ENCODE measurements around the gene GTF2A1L. TPM values are rescaled to one million over a fixed set of nuclear protein-coding genes. Genes with fewer than 3 reads are reported as not detected.

The GTF2A1L gene
- polyA plus RNA-seq, 2 of the 4 experiments (the other 2 are of a cell fraction): not detected

DNA sequence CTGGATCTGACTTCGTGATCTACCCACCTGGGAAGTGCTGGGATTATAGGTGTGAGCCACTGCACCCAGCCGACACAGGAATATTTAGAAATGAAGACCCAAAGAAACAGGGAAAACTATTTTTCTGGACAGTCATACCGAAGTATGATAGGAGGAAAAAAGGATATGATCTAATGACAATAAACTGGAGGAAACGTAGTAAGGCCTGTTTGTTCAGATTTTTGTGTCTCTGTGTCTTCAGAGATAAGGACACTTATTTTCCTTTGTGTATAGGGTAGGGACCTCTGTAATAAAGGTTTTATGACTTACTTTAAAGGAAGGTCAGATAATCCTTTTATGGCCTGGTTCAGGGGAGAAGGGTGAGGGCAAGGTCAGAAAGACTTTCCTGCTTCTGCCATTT, 55.9 kb downstream of the GTF2A1L start:
- no peak overlapping the region for H3K4me2 ChIP-seq
- no peak for FAIRE-seq
- CTCF ChIA-PET: no interaction called here

DNA sequence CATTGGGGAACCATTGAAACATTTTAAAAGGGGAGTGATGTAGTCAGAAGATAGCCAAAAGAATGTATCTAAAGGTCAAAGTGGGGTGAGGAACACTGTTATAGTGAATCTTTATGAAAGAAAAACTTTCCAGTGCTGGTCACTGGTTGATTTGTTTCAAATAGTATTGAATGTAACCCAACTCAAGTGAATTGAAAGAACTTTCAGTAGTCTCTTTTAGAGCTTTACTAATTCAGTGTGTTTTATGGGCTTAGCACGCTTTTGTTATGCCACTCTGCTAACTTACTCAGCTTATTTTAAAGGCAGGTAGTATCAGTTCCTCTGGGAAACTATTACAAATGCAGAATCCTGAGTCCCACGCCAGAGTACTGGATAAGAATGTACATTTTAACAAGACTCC, 57.3 kb downstream of the GTF2A1L start:
- WGBS (ENCODE audit: missing lambda C conversion rate): 18% methylated on average over 2 of the region's 2 CpGs
- FAIRE-seq: peak; percentile 63
- no peak overlapping the region for H3K4me3 ChIP-seq
- no peak overlapping the region for H3K27ac ChIP-seq
- no peak for ATAC-seq
- ChIA-PET CTCF (no interaction called here), POLR2A (no interaction called here)
- H3K4me1 ChIP-seq: no peaks in the 10 kb centered on the region
- TF ChIP-seq EHF (CRISPR knock-in tag; IDR thresholded peaks at IDR 0.05): no peak
- TF ChIP-seq CHD2 (IDR thresholded peaks at IDR 0.05; ENCODE audit: low read length, partially characterized antibody): no peak
- TF ChIP-seq MAFK (IDR thresholded peaks at IDR 0.05; ENCODE audit: partially characterized antibody): no peak
- TF ChIP-seq EP300 (IDR thresholded peaks at IDR 0.05): no peak
- TF ChIP-seq RAD21 (conservative IDR thresholded peaks at IDR 0.05 in 1 of 2, IDR thresholded peaks at IDR 0.05 in 1 of 2): no peak
- no peak for TF ChIP-seq RFX5 (IDR thresholded peaks at IDR 0.05)
- TF ChIP-seq, protein P1, sequence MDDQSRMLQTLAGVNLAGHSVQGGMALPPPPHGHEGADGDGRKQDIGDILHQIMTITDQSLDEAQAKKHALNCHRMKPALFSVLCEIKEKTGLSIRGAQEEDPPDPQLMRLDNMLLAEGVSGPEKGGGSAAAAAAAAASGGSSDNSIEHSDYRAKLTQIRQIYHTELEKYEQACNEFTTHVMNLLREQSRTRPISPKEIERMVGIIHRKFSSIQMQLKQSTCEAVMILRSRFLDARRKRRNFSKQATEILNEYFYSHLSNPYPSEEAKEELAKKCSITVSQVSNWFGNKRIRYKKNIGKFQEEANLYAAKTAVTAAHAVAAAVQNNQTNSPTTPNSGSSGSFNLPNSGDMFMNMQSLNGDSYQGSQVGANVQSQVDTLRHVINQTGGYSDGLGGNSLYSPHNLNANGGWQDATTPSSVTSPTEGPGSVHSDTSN (IDR thresholded peaks at IDR 0.05): no peak
- no peak for TF ChIP-seq FOXS1 (CRISPR knock-in tag; IDR thresholded peaks at IDR 0.05)
- TF ChIP-seq, protein P2, sequence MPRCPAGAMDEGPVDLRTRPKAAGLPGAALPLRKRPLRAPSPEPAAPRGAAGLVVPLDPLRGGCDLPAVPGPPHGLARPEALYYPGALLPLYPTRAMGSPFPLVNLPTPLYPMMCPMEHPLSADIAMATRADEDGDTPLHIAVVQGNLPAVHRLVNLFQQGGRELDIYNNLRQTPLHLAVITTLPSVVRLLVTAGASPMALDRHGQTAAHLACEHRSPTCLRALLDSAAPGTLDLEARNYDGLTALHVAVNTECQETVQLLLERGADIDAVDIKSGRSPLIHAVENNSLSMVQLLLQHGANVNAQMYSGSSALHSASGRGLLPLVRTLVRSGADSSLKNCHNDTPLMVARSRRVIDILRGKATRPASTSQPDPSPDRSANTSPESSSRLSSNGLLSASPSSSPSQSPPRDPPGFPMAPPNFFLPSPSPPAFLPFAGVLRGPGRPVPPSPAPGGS (IDR thresholded peaks at IDR 0.05): no peak
- no peak for TF ChIP-seq CBX8 (IDR thresholded peaks at IDR 0.05)
- no peak for TF ChIP-seq ZC3H11A (IDR thresholded peaks at IDR 0.05)
- DNase-seq (ENCODE audit: low read depth in 1 of 2, low spot score in 1 of 2): no peak
- no peak overlapping the region for H3K4me2 ChIP-seq
- H3K9me3 ChIP-seq: no peaks in the 10 kb centered on the region

More for the DNA sequence above, 55.9 kb downstream of the GTF2A1L start:
- Histone ChIP-seq H3K27ac (no peak overlapping the region), H3K4me3 (no peak overlapping the region), H3K9me3 (no peaks in the 10 kb centered on the region), H3K4me1 (no peaks in the 10 kb centered on the region)
- TF ChIP-seq CHD4 (IDR thresholded peaks at IDR 0.05; ENCODE audit: borderline replicate concordance): no peak
- TF ChIP-seq SMC3 (IDR thresholded peaks at IDR 0.05): no peak
- TF ChIP-seq, protein P3, sequence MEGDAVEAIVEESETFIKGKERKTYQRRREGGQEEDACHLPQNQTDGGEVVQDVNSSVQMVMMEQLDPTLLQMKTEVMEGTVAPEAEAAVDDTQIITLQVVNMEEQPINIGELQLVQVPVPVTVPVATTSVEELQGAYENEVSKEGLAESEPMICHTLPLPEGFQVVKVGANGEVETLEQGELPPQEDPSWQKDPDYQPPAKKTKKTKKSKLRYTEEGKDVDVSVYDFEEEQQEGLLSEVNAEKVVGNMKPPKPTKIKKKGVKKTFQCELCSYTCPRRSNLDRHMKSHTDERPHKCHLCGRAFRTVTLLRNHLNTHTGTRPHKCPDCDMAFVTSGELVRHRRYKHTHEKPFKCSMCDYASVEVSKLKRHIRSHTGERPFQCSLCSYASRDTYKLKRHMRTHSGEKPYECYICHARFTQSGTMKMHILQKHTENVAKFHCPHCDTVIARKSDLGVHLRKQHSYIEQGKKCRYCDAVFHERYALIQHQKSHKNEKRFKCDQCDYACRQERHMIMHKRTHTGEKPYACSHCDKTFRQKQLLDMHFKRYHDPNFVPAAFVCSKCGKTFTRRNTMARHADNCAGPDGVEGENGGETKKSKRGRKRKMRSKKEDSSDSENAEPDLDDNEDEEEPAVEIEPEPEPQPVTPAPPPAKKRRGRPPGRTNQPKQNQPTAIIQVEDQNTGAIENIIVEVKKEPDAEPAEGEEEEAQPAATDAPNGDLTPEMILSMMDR (IDR thresholded peaks at IDR 0.05): no peak
- no peak for TF ChIP-seq RARB (CRISPR knock-in tag; IDR thresholded peaks at IDR 0.05)
- TF ChIP-seq ZSCAN20 (CRISPR knock-in tag; IDR thresholded peaks at IDR 0.05): no peak
- TF ChIP-seq JUNB (IDR thresholded peaks at IDR 0.05): no peak
- no peak for TF ChIP-seq ZNF302 (CRISPR knock-in tag; IDR thresholded peaks at IDR 0.05)
- no peak for TF ChIP-seq BHLHE40 (IDR thresholded peaks at IDR 0.05; ENCODE audit: low read depth, low read length)
- TF ChIP-seq MYC (IDR thresholded peaks at IDR 0.05; ENCODE audit: borderline replicate concordance, low read length): no peak
- TF ChIP-seq ZFP36 (IDR thresholded peaks at IDR 0.05; ENCODE audit: borderline replicate concordance, partially characterized antibody): no peak
- no peak for TF ChIP-seq KDM1A (IDR thresholded peaks at IDR 0.05; ENCODE audit: low read depth)
- TF ChIP-seq EHMT2 (IDR thresholded peaks at IDR 0.05; ENCODE audit: low read depth): no peak
- TF ChIP-seq, protein P4, sequence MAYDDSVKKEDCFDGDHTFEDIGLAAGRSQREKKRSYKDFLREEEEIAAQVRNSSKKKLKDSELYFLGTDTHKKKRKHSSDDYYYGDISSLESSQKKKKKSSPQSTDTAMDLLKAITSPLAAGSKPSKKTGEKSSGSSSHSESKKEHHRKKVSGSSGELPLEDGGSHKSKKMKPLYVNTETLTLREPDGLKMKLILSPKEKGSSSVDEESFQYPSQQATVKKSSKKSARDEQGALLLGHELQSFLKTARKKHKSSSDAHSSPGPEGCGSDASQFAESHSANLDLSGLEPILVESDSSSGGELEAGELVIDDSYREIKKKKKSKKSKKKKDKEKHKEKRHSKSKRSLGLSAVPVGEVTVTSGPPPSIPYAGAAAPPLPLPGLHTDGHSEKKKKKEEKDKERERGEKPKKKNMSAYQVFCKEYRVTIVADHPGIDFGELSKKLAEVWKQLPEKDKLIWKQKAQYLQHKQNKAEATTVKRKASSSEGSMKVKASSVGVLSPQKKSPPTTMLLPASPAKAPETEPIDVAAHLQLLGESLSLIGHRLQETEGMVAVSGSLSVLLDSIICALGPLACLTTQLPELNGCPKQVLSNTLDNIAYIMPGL (CRISPR knock-in tag; IDR thresholded peaks at IDR 0.05; ENCODE audit: borderline replicate concordance): no peak
- TF ChIP-seq HDAC2 (IDR thresholded peaks at IDR 0.05): no peak
- no peak for TF ChIP-seq NPAS2 (CRISPR knock-in tag; IDR thresholded peaks at IDR 0.05; ENCODE audit: borderline replicate concordance)
- no peak for DNase-seq (ENCODE audit: low read depth in 1 of 2, low spot score in 1 of 2)
- ATAC-seq: no peak
- POLR2A ChIA-PET: no interaction called here
- WGBS (ENCODE audit: missing lambda C conversion rate): 28% methylated on average over 4 of the region's 4 CpGs
